Skeletal muscle satellite cell (primary cell): ENCODE measurements around the gene SMCO2.

Source experiments
- H3K27me3 ChIP-seq: 2 replicates; pipeline ENCODE4 v1.7.0; 2013; ENCODE audit warnings: low read length; ENCODE audit not compliant: control insufficient read depth, insufficient read depth
- H3K36me3 ChIP-seq: 2 replicates; pipeline ENCODE4 v1.7.0; 2013; ENCODE audit warnings: mild to moderate bottlenecking, control low read depth, low read length; ENCODE audit not compliant: insufficient read depth
- H3K4me1 ChIP-seq: 2 replicates; pipeline ENCODE4 v1.7.0; 2013; ENCODE audit warnings: low read length; ENCODE audit not compliant: control insufficient read depth, insufficient read depth
- H3K4me2 ChIP-seq: 2 replicates; pipeline ENCODE4 v1.7.0; 2013; ENCODE audit warnings: mild to moderate bottlenecking, low read length
- H3K4me3 ChIP-seq: 2 replicates; pipeline ENCODE4 v1.7.0; 2013; ENCODE audit warnings: low read length
- H3K9ac ChIP-seq: 2 replicates; pipeline ENCODE4 v1.7.0; 2013; ENCODE audit warnings: mild to moderate bottlenecking, low read depth, low read length, moderate library complexity
- H3K9me3 ChIP-seq: replicated peaks from 2 replicates; pipeline ENCODE4 v1.7.0; 2013; ENCODE audit warnings: mild to moderate bottlenecking, control low read depth, low read length

The SMCO2 gene

GRCh38 chr12:27456618-27457017, 10.1 kb downstream of the SMCO2 start:
- Histone ChIP-seq H3K4me2 (no peak overlapping the region), H3K4me3 (no peak overlapping the region), H3K9me3 (no peaks in the 10 kb centered on the region), H3K4me1 (peaks cover 17% of the 10 kb centered on the region), H3K9ac (no peak overlapping the region), H3K27me3 (no peaks in the 10 kb centered on the region), H3K36me3 (no peaks in the 10 kb centered on the region)

DNA sequence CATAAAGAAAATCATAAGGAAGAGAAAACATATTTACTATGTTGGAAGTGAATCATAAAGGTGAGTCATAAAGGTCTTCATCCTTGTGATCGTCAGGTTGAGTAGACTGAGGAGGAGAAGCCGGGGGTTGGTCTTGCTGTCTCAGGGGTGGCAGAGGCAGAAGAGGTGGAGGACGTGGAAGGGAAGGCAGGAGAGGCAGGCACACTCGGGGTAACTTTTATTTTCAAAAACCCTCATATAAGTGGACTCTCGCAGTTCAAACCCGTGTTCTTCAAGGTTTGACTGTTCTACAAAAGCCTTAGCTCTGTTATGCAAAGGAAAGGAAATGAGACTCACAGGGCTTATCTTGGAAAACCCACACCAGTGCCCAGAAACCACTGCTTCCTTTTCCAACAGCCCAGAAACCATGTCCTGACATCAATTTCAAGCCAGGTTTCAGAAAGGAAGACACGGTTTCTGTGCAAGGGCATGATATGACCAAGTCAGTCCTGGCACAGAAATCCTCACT, 14.0 kb downstream of the SMCO2 start:
- H3K4me1 ChIP-seq, result peaks cover 40% of the 10 kb centered on the region
- no peak overlapping the region for H3K4me3 ChIP-seq
- H3K9me3 ChIP-seq, result no peaks in the 10 kb centered on the region
- H3K9ac ChIP-seq, result no peak overlapping the region
- no peaks in the 10 kb centered on the region for H3K36me3 ChIP-seq
- H3K4me2 ChIP-seq, result no peak overlapping the region
- no peaks in the 10 kb centered on the region for H3K27me3 ChIP-seq

GRCh38 chr12:27462151-27462694, 15.7 kb downstream of the SMCO2 start:
- Histone ChIP-seq H3K4me3 (peak overlapping the region; percentile 33), H3K9me3 (no peaks in the 10 kb centered on the region), H3K9ac (peak overlapping the region; percentile 39)

DNA sequence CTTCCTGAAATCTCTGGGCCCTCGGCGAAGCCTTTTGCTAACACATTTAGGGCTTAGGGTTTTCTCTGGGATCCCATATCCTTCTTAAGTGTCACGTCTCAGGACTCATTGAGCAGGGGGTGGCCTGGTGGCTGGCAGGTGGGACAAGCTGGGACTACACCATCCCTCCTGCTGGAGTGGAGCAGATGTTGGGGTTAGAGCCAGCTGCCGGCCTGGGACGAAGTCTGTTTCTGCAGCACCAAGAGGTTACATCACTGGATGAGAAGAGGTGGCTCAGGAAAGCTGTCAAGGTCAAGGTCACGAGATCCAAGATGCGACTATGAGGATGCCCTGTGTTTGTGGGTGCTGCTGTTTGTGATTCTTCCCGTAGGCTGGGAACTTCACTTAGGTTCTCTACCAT, 16.3 kb downstream of the SMCO2 start:
- H3K9me3 ChIP-seq, result no peaks in the 10 kb centered on the region
- H3K4me3 ChIP-seq, result no peak overlapping the region
- H3K36me3 ChIP-seq, result no peaks in the 10 kb centered on the region
- no peaks in the 10 kb centered on the region for H3K27me3 ChIP-seq
- peaks cover 40% of the 10 kb centered on the region for H3K4me1 ChIP-seq
- peak overlapping the region; percentile 66 for H3K4me2 ChIP-seq
- H3K9ac ChIP-seq, result no peak overlapping the region

More at GRCh38 chr12:27462151-27462694, 15.7 kb downstream of the SMCO2 start:
- peak overlapping the region; percentile 66 for H3K4me2 ChIP-seq
- H3K36me3 ChIP-seq, result no peaks in the 10 kb centered on the region
- no peaks in the 10 kb centered on the region for H3K27me3 ChIP-seq
- peaks cover 40% of the 10 kb centered on the region for H3K4me1 ChIP-seq

- H3K9ac ChIP-seq, result no peak overlapping the region
- H3K4me3 ChIP-seq, result no peak overlapping the region
Observed at GRCh38 chr12:27463511-27464219, 17.1 kb downstream of the SMCO2 start.

GRCh38 chr12:27464220-27464554, 17.7 kb downstream of the SMCO2 start:
- H3K27me3 ChIP-seq, result no peaks in the 10 kb centered on the region
- H3K4me2 ChIP-seq, result no peak overlapping the region
- H3K36me3 ChIP-seq, result no peaks in the 10 kb centered on the region
- no peaks in the 10 kb centered on the region for H3K9me3 ChIP-seq
- H3K9ac ChIP-seq, result no peak overlapping the region
- no peak overlapping the region for H3K4me3 ChIP-seq
- H3K4me1 ChIP-seq, result peaks cover 40% of the 10 kb centered on the region

More at GRCh38 chr12:27463511-27464219, 17.1 kb downstream of the SMCO2 start:
- no peak overlapping the region for H3K4me2 ChIP-seq
- no peaks in the 10 kb centered on the region for H3K36me3 ChIP-seq
- no peaks in the 10 kb centered on the region for H3K27me3 ChIP-seq
- H3K4me1 ChIP-seq, result peaks cover 40% of the 10 kb centered on the region
- H3K9me3 ChIP-seq, result no peaks in the 10 kb centered on the region

- Histone ChIP-seq H3K9ac (no peak overlapping the region), H3K9me3 (no peaks in the 10 kb centered on the region), H3K4me3 (no peak overlapping the region), H3K27me3 (no peaks in the 10 kb centered on the region), H3K4me2 (no peak overlapping the region), H3K4me1 (peaks cover 20% of the 10 kb centered on the region), H3K36me3 (no peaks in the 10 kb centered on the region)
Observed at GRCh38 chr12:27467641-27468040, 21.1 kb downstream of the SMCO2 start.

DNA sequence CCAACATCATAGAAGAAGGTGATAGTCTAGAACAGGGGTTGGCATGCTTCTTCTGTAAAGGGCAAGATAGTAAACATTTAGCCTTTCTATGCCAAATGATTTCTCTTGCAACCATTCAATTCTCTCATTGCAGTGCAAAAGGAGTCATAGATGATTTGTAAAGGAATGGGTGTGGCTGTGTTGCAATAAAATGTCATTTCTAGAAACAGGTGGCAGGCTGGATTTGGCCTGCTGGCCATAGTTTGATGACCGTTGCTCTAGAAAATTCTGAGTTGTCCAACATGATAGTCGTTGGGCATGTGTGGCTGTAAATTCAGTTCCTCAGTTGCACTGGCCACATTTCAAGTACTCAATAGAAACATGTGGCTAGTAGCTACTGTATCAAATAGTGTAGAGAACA, 21.7 kb downstream of the SMCO2 start:
- no peak overlapping the region for H3K9ac ChIP-seq
- no peaks in the 10 kb centered on the region for H3K27me3 ChIP-seq
- H3K4me1 ChIP-seq, result peaks cover 15% of the 10 kb centered on the region
- H3K4me2 ChIP-seq, result no peak overlapping the region
- H3K4me3 ChIP-seq, result no peak overlapping the region
- no peaks in the 10 kb centered on the region for H3K36me3 ChIP-seq
- no peaks in the 10 kb centered on the region for H3K9me3 ChIP-seq

DNA sequence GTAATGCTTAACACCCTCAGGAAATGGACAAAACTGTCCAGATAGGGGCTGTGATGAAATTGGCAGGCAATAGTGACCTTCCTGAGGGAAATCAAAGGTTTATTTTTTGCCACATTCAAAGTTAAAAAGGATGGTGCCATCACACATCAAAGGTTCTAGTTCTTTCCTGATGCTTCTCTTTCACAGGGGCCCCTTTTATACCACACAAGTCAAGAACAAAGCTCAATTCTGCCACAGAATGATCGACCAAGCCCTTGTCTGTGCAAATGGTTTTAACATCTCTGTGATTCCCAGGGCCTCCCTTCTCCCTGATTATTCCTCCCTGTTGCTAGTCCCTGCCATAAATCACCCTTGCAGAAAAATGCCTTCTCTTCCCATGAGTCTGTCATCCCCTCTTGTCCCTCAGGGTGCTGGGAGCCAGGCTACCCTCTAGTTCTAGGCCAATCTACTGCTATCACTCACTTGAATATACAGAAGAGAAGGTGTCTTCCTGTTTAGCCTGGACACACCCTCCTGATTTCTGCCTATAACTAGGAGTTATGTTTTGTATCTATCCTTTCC, 22.7 kb downstream of the SMCO2 start:
- H3K4me1 ChIP-seq, result peaks cover 14% of the 10 kb centered on the region
- no peaks in the 10 kb centered on the region for H3K36me3 ChIP-seq
- H3K4me2 ChIP-seq, result no peak overlapping the region

GRCh38 chr12:27472604-27473003, 26.1 kb downstream of the SMCO2 start:
- no peak overlapping the region for H3K9ac ChIP-seq
- H3K4me3 ChIP-seq, result no peak overlapping the region
- no peak overlapping the region for H3K4me2 ChIP-seq
- H3K36me3 ChIP-seq, result no peaks in the 10 kb centered on the region
- peaks cover 3% of the 10 kb centered on the region for H3K9me3 ChIP-seq
- peaks cover 20% of the 10 kb centered on the region for H3K4me1 ChIP-seq
- no peaks in the 10 kb centered on the region for H3K27me3 ChIP-seq

More for the DNA sequence above, 22.7 kb downstream of the SMCO2 start:
- Histone ChIP-seq H3K27me3 (no peaks in the 10 kb centered on the region), H3K9ac (no peak overlapping the region), H3K4me3 (no peak overlapping the region), H3K9me3 (no peaks in the 10 kb centered on the region)

GRCh38 chr12:27474344-27474743, 27.8 kb downstream of the SMCO2 start:
- peak overlapping the region; percentile 9 for H3K4me2 ChIP-seq

More at GRCh38 chr12:27474344-27474743, 27.8 kb downstream of the SMCO2 start:
- Histone ChIP-seq H3K9ac (no peak overlapping the region), H3K4me1 (peaks cover 20% of the 10 kb centered on the region), H3K27me3 (no peaks in the 10 kb centered on the region), H3K36me3 (no peaks in the 10 kb centered on the region), H3K9me3 (peaks cover 3% of the 10 kb centered on the region), H3K4me3 (no peak overlapping the region)
